CD14-positive monocyte (primary cell): ENCODE measurements around the gene MITF. TPM values are rescaled to one million over a fixed set of nuclear protein-coding genes. Genes with fewer than 3 reads are reported as not detected.

Experiments
- DNase-seq, 3 donors: peaks; one replicate each; pipeline ENCODE4 v3.0.0-alpha.2; 2011 to 2022
- H2AFZ ChIP-seq: 2 replicates; pipeline ENCODE4 v1.6.0; 2012; ENCODE audit warnings: mild to moderate bottlenecking, low read depth, low read length, inconsistent platforms; ENCODE audit not compliant: insufficient read depth, poor library complexity, severe bottlenecking
- H3K27ac ChIP-seq, 2 donors: 1 replicate in 1 of 2; 2 replicates in 1 of 2; pipeline ENCODE4 v1.5.1; 2012 to 2013; ENCODE audit warnings: low read length in 2 of 2, control low read depth in 1 of 2, inconsistent platforms in 1 of 2, low read depth in 1 of 2, mild to moderate bottlenecking in 1 of 2
- H3K27me3 ChIP-seq, 2 donors: one replicate each; pipeline versions ENCODE4 v1.6.0 to v1.6.1; 2011 to 2013; ENCODE audit warnings: low read length in 2 of 2; ENCODE audit not compliant: control insufficient read depth in 2 of 2, insufficient read depth in 2 of 2
- H3K36me3 ChIP-seq, 2 donors: replicated peaks in 1 of 2; 1 replicate in 1 of 2; 2 replicates in 1 of 2; pipeline versions ENCODE4 v1.5.1 to v1.6.1; 2012 to 2013; ENCODE audit warnings: low read length in 2 of 2, control low read depth in 1 of 2, inconsistent platforms in 1 of 2, mild to moderate bottlenecking in 1 of 2; ENCODE audit not compliant: insufficient read depth in 2 of 2, control insufficient read depth in 1 of 2
- H3K4me1 ChIP-seq, 2 donors: 1 replicate in 1 of 2; 2 replicates in 1 of 2; pipeline versions ENCODE4 v1.5.1 to v1.6.1; 2012 to 2013; ENCODE audit warnings: low read length in 2 of 2, control low read depth in 1 of 2, inconsistent platforms in 1 of 2, mild to moderate bottlenecking in 1 of 2, moderate library complexity in 1 of 2; ENCODE audit not compliant: insufficient read depth in 2 of 2, control insufficient read depth in 1 of 2
- H3K4me2 ChIP-seq: replicated peaks from 2 replicates; pipeline ENCODE3; 2012; ENCODE audit warnings: low read length, moderate library complexity, mild to moderate bottlenecking; ENCODE audit not compliant: poor library complexity, severe bottlenecking; ENCODE audit errors: extremely low read depth
- H3K4me3 ChIP-seq, 3 experiments: fragments of 200-600 bp in 1 of 3; sonication (generic) in 1 of 3; replicated peaks in 1 of 3; 1 replicate in 2 of 3; 2 replicates in 1 of 3; pipeline ENCODE4 v1.5.1; 2011 to 2013; ENCODE audit warnings: low read length in 3 of 3, mild to moderate bottlenecking in 3 of 3, control low read depth in 2 of 3, low read depth in 2 of 3, inconsistent platforms in 1 of 3, moderate library complexity in 1 of 3
- H3K79me2 ChIP-seq: 2 replicates; pipeline ENCODE4 v1.6.0; 2012; ENCODE audit warnings: mild to moderate bottlenecking, control low read depth, inconsistent platforms, low read length, moderate library complexity; ENCODE audit not compliant: insufficient read depth
- H3K9ac ChIP-seq: 2 replicates; pipeline ENCODE4 v1.6.0; 2017; ENCODE audit warnings: low read length, mild to moderate bottlenecking; ENCODE audit not compliant: insufficient read depth, poor library complexity, severe bottlenecking
- H3K9me3 ChIP-seq, 2 donors: replicated peaks in 1 of 2; 1 replicate in 1 of 2; 2 replicates in 1 of 2; pipeline versions ENCODE4 v1.5.1 to v1.6.1; 2012 to 2013; ENCODE audit warnings: low read length in 2 of 2, control low read depth in 1 of 2; ENCODE audit not compliant: control insufficient read depth in 1 of 2, insufficient read depth in 1 of 2
- H4K20me1 ChIP-seq: 2 replicates; pipeline ENCODE4 v1.6.0; 2012; ENCODE audit warnings: mild to moderate bottlenecking, low read length, control low read depth, moderate library complexity; ENCODE audit not compliant: insufficient read depth
- H3K27ac Mint-ChIP-seq, 7 donors: one replicate each; pipeline ENCODE4 v1.8.0; 2020; ENCODE audit warnings: mild to moderate bottlenecking in 7 of 7, mixed read lengths in 7 of 7, moderate library complexity in 6 of 7, inconsistent platforms in 2 of 7
- H3K27me3 Mint-ChIP-seq, 3 donors: one replicate each; pipeline ENCODE4 v1.8.0; 2021 to 2022; ENCODE audit warnings: low read depth in 3 of 3, mild to moderate bottlenecking in 3 of 3, mixed read lengths in 3 of 3, moderate library complexity in 3 of 3, inconsistent platforms in 1 of 3
- H3K36me3 Mint-ChIP-seq, 2 donors: one replicate each; pipeline ENCODE4 v1.8.0; 2020; ENCODE audit warnings: mixed read lengths in 2 of 2, inconsistent platforms in 1 of 2, mild to moderate bottlenecking in 1 of 2
- H3K4me1 Mint-ChIP-seq: one replicate; pipeline ENCODE4 v1.8.0; 2020; ENCODE audit warnings: mild to moderate bottlenecking, mixed read lengths
- H3K4me3 Mint-ChIP-seq, 2 donors: one replicate each; pipeline ENCODE4 v1.8.0; 2020; ENCODE audit warnings: mild to moderate bottlenecking in 2 of 2, mixed read lengths in 2 of 2, moderate library complexity in 1 of 2
- H3K9me3 Mint-ChIP-seq, 7 donors: one replicate each; pipeline ENCODE4 v1.8.0; 2020 to 2022; ENCODE audit warnings: mixed read lengths in 7 of 7, mild to moderate bottlenecking in 6 of 7, moderate library complexity in 6 of 7, inconsistent platforms in 2 of 7
- CTCF ChIP-seq: fragments of 200-600 bp; IDR thresholded peaks from one replicate; pipeline ENCODE4 v1.8.0; 2022; ENCODE audit warnings: antibody characterized with exemption, mild to moderate bottlenecking
- WGBS: methylation state at CpG from one replicate; pipeline ENCODE4 v1.1.5; 2013; ENCODE audit warnings: missing lambda C conversion rate; ENCODE audit not compliant: insufficient coverage; 5-methylcytosine and 5-hydroxymethylcytosine counted together
- intact Hi-C, 2 donors: fragments of 100-400 bp; cut with micrococcal nuclease; formaldehyde crosslinking; loops; one replicate each; pipeline versions ENCODE4 v1.15.0 to v1.15.1; 2023
- polyA plus RNA-seq, 3 donors: library from polyadenylated mRNA; depleted of rRNA in 1 of 3; unstranded in 2 of 3; stranded (reverse) in 1 of 3; fragments of 300-500 nt in 2 of 3; fragments of >200 nt in 1 of 3; fragmentation: Illumina TruSeq in 2 of 3; gene quantifications; 1 replicate in 2 of 3; 2 replicates in 1 of 3; pipeline ENCODE4 v1.2.3, GENCODE V29; 2012 to 2021

MITF gene
- polyA plus RNA-seq, 3 donors, result 7.0 to 15.1 (median 12.1) TPM

GRCh38 chr3:69881756-69882428, 142.6 kb downstream of the MITF start:
- Histone ChIP-seq H3K9ac (no peak overlapping the region), H3K27me3 (no peaks in the 10 kb centered on the region), H3K4me2 (no peak overlapping the region), H3K4me3 (no peak overlapping the region), H3K27ac (no peak overlapping the region), H2AFZ (no peak overlapping the region), H3K9me3 (no peaks in the 10 kb centered on the region), H3K79me2 (no peaks in the 10 kb centered on the region), H4K20me1 (no peaks in the 10 kb centered on the region), H3K4me1 (peaks cover 8 to 15% of the 10 kb centered on the region in 2 donors), H3K36me3 (peaks cover 0 to 9% of the 10 kb centered on the region in 2 donors)
- no CpG with 5 or more reads among the region's 5 CpGs for WGBS
- Mint-ChIP-seq H3K4me1 (peaks cover 23% of the 10 kb centered on the region), H3K4me3 (no peak overlapping the region), H3K36me3 (peaks cover 9 to 10% of the 10 kb centered on the region in 2 donors), H3K9me3 (peaks cover 0 to 2% (median 0%) of the 10 kb centered on the region in 7 donors), H3K27ac (no peak overlapping the region), H3K27me3 (no peaks in the 10 kb centered on the region)
- DNase-seq, result no peak
- no peak for TF ChIP-seq CTCF
- intact Hi-C loops, result no loop called here

DNA sequence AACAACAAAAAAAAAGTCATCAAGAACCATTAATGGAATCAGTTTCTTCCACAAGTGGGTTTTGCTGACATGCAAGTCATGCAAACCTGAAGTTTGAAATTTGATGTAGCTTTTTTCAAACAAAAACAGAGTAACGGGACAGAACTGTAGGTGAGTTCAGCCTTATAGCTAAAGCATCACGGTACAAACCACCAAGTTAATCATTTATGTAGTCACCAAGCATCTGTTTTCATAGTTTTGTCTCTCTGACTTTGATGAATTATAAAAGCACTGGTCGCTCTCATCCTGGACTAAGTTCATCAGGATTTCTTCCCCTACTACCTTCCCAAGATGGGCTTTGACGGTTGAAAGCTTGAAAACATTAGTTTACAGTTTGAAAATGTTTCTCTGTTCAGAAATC, 143.3 kb downstream of the MITF start:
- peaks cover 8 to 15% of the 10 kb centered on the region in 2 donors for H3K4me1 ChIP-seq
- H2AFZ ChIP-seq, result no peak overlapping the region
- no peak for DNase-seq
- peaks cover 20% of the 10 kb centered on the region for H3K4me1 Mint-ChIP-seq
- H3K27me3 Mint-ChIP-seq, result no peaks in the 10 kb centered on the region
- no peaks in the 10 kb centered on the region for H3K9me3 ChIP-seq
- no peak overlapping the region for H3K27ac Mint-ChIP-seq
- WGBS, result no CpG with 5 or more reads among the region's 4 CpGs
- intact Hi-C loops, result no loop called here
- no peak overlapping the region for H3K27ac ChIP-seq
- no peaks in the 10 kb centered on the region for H4K20me1 ChIP-seq
- TF ChIP-seq CTCF, result no peak
- no peak overlapping the region for H3K4me3 Mint-ChIP-seq
- no peaks in the 10 kb centered on the region for H3K27me3 ChIP-seq
- H3K9ac ChIP-seq, result no peak overlapping the region
- peaks cover 9 to 10% of the 10 kb centered on the region in 2 donors for H3K36me3 Mint-ChIP-seq
- H3K4me3 ChIP-seq, result no peak overlapping the region
- no peak overlapping the region for H3K4me2 ChIP-seq
- H3K36me3 ChIP-seq, result peaks cover 0 to 9% of the 10 kb centered on the region in 2 donors
- no peaks in the 10 kb centered on the region for H3K79me2 ChIP-seq
- H3K9me3 Mint-ChIP-seq, result peaks cover 0 to 2% (median 0%) of the 10 kb centered on the region in 7 donors
